HepG2 (cell line): ENCODE results near the gene BCCIP. TPM values are rescaled to one million over a fixed set of nuclear protein-coding genes. Genes with fewer than 3 reads are reported as not detected.

Experiments used
- ATAC-seq: fragments of 200-7000 bp; cut with Tn5 transposase; 3 replicates; pipeline ENCODE4 v1.9.1; 2020; ENCODE audit warnings: mild to moderate bottlenecking, moderate library complexity
- BruUV-seq: library from RNA; stranded (reverse); fragments of 400-500 nt; replicated peaks from 2 replicates; lab custom pipeline; 2021; lab: Mats Ljungman, UMichigan
- CTCF ChIA-PET: fragments of 300-600 bp; formaldehyde crosslinking; extraction: SDS; loops from one replicate; lab custom pipeline; 2021; ENCODE audit warnings: low total read pairs, inconsistent platforms, low intra/inter-chr PET ratio; lab: Yijun Ruan, JAX
- POLR2A ChIA-PET: fragments of 350-600 bp; sonication (Branson Sonifier 250); formaldehyde crosslinking; loops from one replicate; lab custom pipeline; 2020; ENCODE audit warnings: antibody characterized with exemption, inconsistent platforms; lab: Yijun Ruan, JAX
- DNase-seq: peaks from one replicate; pipeline ENCODE4 v3.0.0-alpha.2; 2015; ENCODE audit warnings: low spot score
- FAIRE-seq: peaks from 3 replicates; lab custom pipeline; 2011; peaks lifted over from hg19 to GRCh38; lab: Jason Lieb, UNC
- H2AFZ ChIP-seq: one replicate; pipeline ENCODE4 v1.6.1; 2011; ENCODE audit warnings: low read length, inconsistent platforms
- H3K27ac ChIP-seq: fragments of 300-600 bp; 3 replicates; pipeline ENCODE4 v1.8.0; 2011; ENCODE audit warnings: mixed run types, mild to moderate bottlenecking, mixed read lengths, low read length, inconsistent platforms; ENCODE audit not compliant: insufficient read depth; ENCODE audit errors: extremely low read length
- H3K27me3 ChIP-seq, 2 experiments: fragments of 200-600 bp in 1 of 2; 2 replicates in 1 of 2; 3 replicates in 1 of 2; pipeline versions ENCODE4 v1.6.0 to v1.8.0; 2011; ENCODE audit warnings: low read length in 2 of 2, mild to moderate bottlenecking in 2 of 2, moderate library complexity in 2 of 2, inconsistent platforms in 1 of 2; ENCODE audit not compliant: insufficient read depth in 2 of 2, control insufficient read depth in 1 of 2
- H3K36me3 ChIP-seq, 2 experiments: fragments of 200-600 bp in 1 of 2; replicated peaks in 1 of 2; 2 replicates in 1 of 2; 3 replicates in 1 of 2; pipeline versions ENCODE4 v1.5.1 to v1.8.0; 2011; ENCODE audit warnings: low read length in 2 of 2, inconsistent platforms in 1 of 2; ENCODE audit not compliant: insufficient read depth in 2 of 2, control insufficient read depth in 1 of 2
- H3K4me1 ChIP-seq: 2 replicates; pipeline ENCODE4 v1.5.1; 2012; ENCODE audit warnings: low read length, inconsistent platforms; ENCODE audit not compliant: insufficient read depth
- H3K4me2 ChIP-seq: 2 replicates; pipeline ENCODE4 v1.6.0; 2011; ENCODE audit warnings: low read depth, low read length, inconsistent platforms
- H3K4me3 ChIP-seq, 3 experiments: fragments of 200-600 bp in 1 of 3; sonication (generic), shearing (Covaris generic) in 1 of 3; replicated peaks in 1 of 3; 2 replicates each; pipeline ENCODE4 v1.5.1; 2011 to 2016; ENCODE audit warnings: low read length in 3 of 3, inconsistent platforms in 2 of 3, low read depth in 2 of 3, mild to moderate bottlenecking in 2 of 3, control low read depth in 1 of 3, mixed read lengths in 1 of 3; ENCODE audit not compliant: insufficient read depth in 1 of 3
- H3K79me2 ChIP-seq: one replicate; pipeline ENCODE4 v1.6.1; 2011; ENCODE audit warnings: low read length, inconsistent platforms; ENCODE audit not compliant: insufficient read depth
- H3K9ac ChIP-seq: 2 replicates; pipeline ENCODE4 v1.6.0; 2011; ENCODE audit warnings: mild to moderate bottlenecking, low read depth, low read length, inconsistent platforms; ENCODE audit not compliant: insufficient read depth
- H3K9me3 ChIP-seq: 2 replicates; pipeline ENCODE4 v1.5.1; 2012; ENCODE audit warnings: mild to moderate bottlenecking, low read length
- H4K20me1 ChIP-seq: 2 replicates; pipeline ENCODE4 v1.6.0; 2011; ENCODE audit warnings: inconsistent platforms, mild to moderate bottlenecking, low read length, moderate library complexity; ENCODE audit not compliant: insufficient read depth
- CERS6 ChIP-seq: sonication (generic); formaldehyde crosslinking; IDR thresholded peaks from 2 replicates; pipeline ENCODE4 v1.5.0; 2020; ENCODE audit warnings: missing genetic modification reagents
- CSRNP2 ChIP-seq: sonication (generic); formaldehyde crosslinking; conservative IDR thresholded peaks from 2 replicates; pipeline ENCODE4 v1.8.0; 2022; ENCODE audit warnings: low read depth, missing genetic modification reagents
- MED1 ChIP-seq: sonication (generic); formaldehyde crosslinking; IDR thresholded peaks from 2 replicates; pipeline ENCODE4 v1.4.0; 2020; ENCODE audit warnings: missing genetic modification reagents
- NR1H2 ChIP-seq: sonication (generic); formaldehyde crosslinking; IDR thresholded peaks from 2 replicates; pipeline ENCODE4 v1.8.1; 2022; ENCODE audit warnings: low read depth, missing genetic modification reagents, borderline replicate concordance
- NR2F6 ChIP-seq, 2 experiments: IDR thresholded peaks; 2 replicates each; pipeline ENCODE4 v1.6.1; 2016; ENCODE audit warnings: antibody characterized with exemption in 1 of 2, mild to moderate bottlenecking in 1 of 2
- PRDM15 ChIP-seq: sonication (generic); formaldehyde crosslinking; IDR thresholded peaks from 2 replicates; pipeline ENCODE4 v1.4.0; 2020; ENCODE audit warnings: missing genetic modification reagents
- REST ChIP-seq, 2 experiments: IDR thresholded peaks; 2 replicates each; pipeline ENCODE4 v1.6.1; 2011 to 2012; ENCODE audit warnings: low read length in 2 of 2, borderline replicate concordance in 1 of 2, low read depth in 1 of 2, mild to moderate bottlenecking in 1 of 2, moderate library complexity in 1 of 2
- TEF ChIP-seq: sonication (generic); formaldehyde crosslinking; IDR thresholded peaks from 2 replicates; pipeline ENCODE4 v1.5.0; 2020; ENCODE audit warnings: missing genetic modification reagents
- YY1 ChIP-seq: IDR thresholded peaks from 2 replicates; pipeline ENCODE4 v1.6.1; 2011; ENCODE audit warnings: low read length, low read depth, moderate library complexity, mild to moderate bottlenecking; ENCODE audit not compliant: insufficient read depth, insufficient replicate concordance
- ZNF431 ChIP-seq: sonication (generic); formaldehyde crosslinking; IDR thresholded peaks from 2 replicates; pipeline ENCODE4 v1.9.0; 2022; ENCODE audit warnings: missing genetic modification reagents, low read depth, mild to moderate bottlenecking, borderline replicate concordance
- ZNF512 ChIP-seq: sonication (generic); formaldehyde crosslinking; IDR thresholded peaks from 2 replicates; pipeline ENCODE4 v1.4.0; 2020; ENCODE audit warnings: mild to moderate bottlenecking, missing genetic modification reagents
- WGBS: methylation state at CpG from one replicate; pipeline ENCODE4 v1.1.6; 2017; ENCODE audit warnings: low lambda C conversion rate; 5-methylcytosine and 5-hydroxymethylcytosine counted together
- in situ Hi-C: cut with HindIII; loops from 2 replicates; pipeline ENCODE4 v1.10.0; 2017; ENCODE audit warnings: low pct_unique_long_range_greater_than_20kb; ENCODE audit not compliant: extremely low pct_ligation_motif_present
- intact Hi-C: fragments of 100-400 bp; cut with micrococcal nuclease; formaldehyde crosslinking; loops from one replicate; pipeline ENCODE4 v1.10.0; 2022; ENCODE audit not compliant: unreplicated experiment
- polyA plus RNA-seq, 8 experiments: library from polyadenylated mRNA; depleted of rRNA in 3 of 8; stranded (reverse) in 7 of 8; unstranded in 1 of 8; fragments of >200 nt; fragmentation: Illumina TruSeq in 4 of 8; extraction: Trizol in 4 of 8; gene quantifications; 2 replicates each; pipeline versions ENCODE4 v1.2.1 to v1.2.3, GENCODE V29; 2011 to 2016; ENCODE audit warnings: low read depth in 4 of 8, missing spikeins in 1 of 8, mixed read lengths in 1 of 8; ENCODE audit not compliant: insufficient read depth in 1 of 8
- total RNA-seq, 5 experiments: library from RNA; depleted of rRNA; stranded (reverse); fragments of >200 nt; fragmentation: Illumina TruSeq; extraction: Trizol; gene quantifications; 2 replicates each; pipeline ENCODE4 v1.2.3, GENCODE V29; 2016; ENCODE audit warnings: low read depth in 1 of 5

BCCIP gene
- total and polyA plus RNA-seq, 2 of the 13 experiments (the other 11 are each of a cell fraction or from before 2014, with no cell fraction given): 37.0 to 132 TPM

GRCh38 chr10:125785791-125786190, 37.6 kb upstream of the BCCIP start:
- FAIRE-seq: no peak
- Histone ChIP-seq H3K36me3 (peaks cover 0 to 1% of the 10 kb centered on the region in 2 experiments; a peak in 2 of 5 replicates), H3K27me3 (no peaks in the 10 kb centered on the region), H3K4me1 (peaks cover 16% of the 10 kb centered on the region), H2AFZ (no peak overlapping the region), H4K20me1 (no peaks in the 10 kb centered on the region), H3K9me3 (no peaks in the 10 kb centered on the region), H3K4me3 (no peak overlapping the region), H3K79me2 (no peaks in the 10 kb centered on the region), H3K4me2 (no peak overlapping the region), H3K9ac (no peak overlapping the region), H3K27ac (no peak overlapping the region)
- no TSS peak for BruUV-seq
- 93% methylated on average over 6 of the region's 9 CpGs for WGBS
- ATAC-seq: no peak
- ChIA-PET POLR2A (no interaction called here), CTCF (no interaction called here)
- DNase-seq: no peak
- in situ Hi-C loops (no loop called here), intact Hi-C loops (no loop called here)
- TF ChIP-seq CSRNP2 (CRISPR knock-in tag) (no peak), MED1 (CRISPR knock-in tag) (no peak), TEF (CRISPR knock-in tag) (no peak), CERS6 (no peak), PRDM15 (no peak), NR1H2 (CRISPR knock-in tag) (no peak), ZNF431 (no peak), NR2F6 (IDR thresholded peaks at IDR 0.05) (no peak), NR2F6 (CRISPR knock-in tag; IDR thresholded peaks at IDR 0.05) (no peak), ZNF512 (CRISPR knock-in tag) (no peak), REST (IDR thresholded peaks at IDR 0.05; ENCODE audit: borderline replicate concordance in 1 of 2, low read depth in 1 of 2, low read length in 2 of 2) (no peak), YY1 (no peak)
